22Rv1 (cell line): Measurements from ENCODE around the gene LMO3.

ENCODE experiments used
- CTCF ChIP-seq: fragments of 450-650 bp; IDR thresholded peaks from 2 replicates; pipeline ENCODE4 v1.5.1; 2017; ENCODE audit warnings: mild to moderate bottlenecking
- ZFX ChIP-seq: fragments of 450-650 bp; IDR thresholded peaks from 2 replicates; pipeline ENCODE4 v1.6.1; 2017; ENCODE audit warnings: antibody characterized with exemption, borderline replicate concordance

- TF ChIP-seq CTCF = no peak
- no peak for TF ChIP-seq ZFX
These were observed 37.1 kb downstream of the LMO3 start for GRCh38 chr12:16568873-16569272.
